PFSK-1 (cell line): ENCODE results near the gene ACSL5.

Source experiments
- FOXP2 ChIP-seq: optimal IDR thresholded peaks from 2 replicates; pipeline ENCODE3; 2011; ENCODE audit warnings: borderline replicate concordance, control low read depth, inconsistent platforms; ENCODE audit not compliant: insufficient read depth; ENCODE audit errors: extremely low read length, extremely low read depth
- POLR2AphosphoS5 ChIP-seq: IDR thresholded peaks from 2 replicates; pipeline ENCODE4 v1.6.1; 2012; ENCODE audit warnings: low read depth, mild to moderate bottlenecking, control low read depth, low read length, moderate library complexity
- SIN3A ChIP-seq: IDR thresholded peaks from 2 replicates; pipeline ENCODE4 v1.6.1; 2012; ENCODE audit warnings: mild to moderate bottlenecking, low read length, moderate library complexity, borderline replicate concordance; ENCODE audit not compliant: insufficient read depth
- TAF1 ChIP-seq: IDR thresholded peaks from 2 replicates; pipeline ENCODE4 v1.6.1; 2012; ENCODE audit warnings: low read length, control low read depth, borderline replicate concordance; ENCODE audit not compliant: insufficient read depth
- TF ChIP-seq, protein P1 (sequence below), 2 experiments: IDR thresholded peaks; 2 replicates each; pipeline versions ENCODE4 v1.6.1 to v1.8.0; 2011 to 2012; ENCODE audit warnings: low read depth in 2 of 2, low read length in 2 of 2, control low read depth in 1 of 2, inconsistent platforms in 1 of 2, mild to moderate bottlenecking in 1 of 2, moderate library complexity in 1 of 2; ENCODE audit not compliant: insufficient read depth in 1 of 2

ACSL5 gene

DNA sequence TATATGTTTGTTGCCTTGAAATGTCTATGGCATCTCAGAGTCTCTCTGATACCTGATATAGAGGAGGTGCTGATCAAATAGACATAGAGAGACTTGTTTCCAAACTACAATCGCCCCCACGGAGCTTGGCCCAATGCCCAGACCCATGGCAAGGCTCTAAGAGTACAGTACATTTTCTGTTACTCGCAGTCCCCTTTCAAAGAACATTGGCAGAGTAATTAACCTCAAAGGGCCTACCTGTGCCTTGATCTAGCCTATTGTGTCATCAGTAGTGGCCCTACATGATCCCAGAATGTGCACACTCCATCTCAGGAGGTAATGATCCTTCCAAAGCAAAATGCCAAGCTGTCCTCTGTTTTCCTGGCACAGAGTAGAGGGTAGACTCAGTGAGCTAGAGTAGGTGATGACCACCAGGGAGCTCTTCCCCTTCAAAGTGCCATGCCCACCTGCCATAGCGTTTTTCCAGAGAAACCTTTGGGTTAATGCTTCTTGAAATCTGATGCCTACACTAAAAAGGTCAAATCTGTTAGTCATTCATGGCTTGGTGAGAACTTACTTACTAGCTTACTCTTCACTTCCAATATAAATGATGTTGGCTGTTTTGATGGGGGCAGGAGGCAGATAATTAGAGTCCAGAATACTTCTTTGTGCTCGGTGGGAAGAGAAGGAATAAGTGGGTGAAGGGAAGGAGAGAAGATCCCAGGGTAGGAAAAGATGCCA, 41.2 kb upstream of the ACSL5 start:
- TF ChIP-seq, protein P1, sequence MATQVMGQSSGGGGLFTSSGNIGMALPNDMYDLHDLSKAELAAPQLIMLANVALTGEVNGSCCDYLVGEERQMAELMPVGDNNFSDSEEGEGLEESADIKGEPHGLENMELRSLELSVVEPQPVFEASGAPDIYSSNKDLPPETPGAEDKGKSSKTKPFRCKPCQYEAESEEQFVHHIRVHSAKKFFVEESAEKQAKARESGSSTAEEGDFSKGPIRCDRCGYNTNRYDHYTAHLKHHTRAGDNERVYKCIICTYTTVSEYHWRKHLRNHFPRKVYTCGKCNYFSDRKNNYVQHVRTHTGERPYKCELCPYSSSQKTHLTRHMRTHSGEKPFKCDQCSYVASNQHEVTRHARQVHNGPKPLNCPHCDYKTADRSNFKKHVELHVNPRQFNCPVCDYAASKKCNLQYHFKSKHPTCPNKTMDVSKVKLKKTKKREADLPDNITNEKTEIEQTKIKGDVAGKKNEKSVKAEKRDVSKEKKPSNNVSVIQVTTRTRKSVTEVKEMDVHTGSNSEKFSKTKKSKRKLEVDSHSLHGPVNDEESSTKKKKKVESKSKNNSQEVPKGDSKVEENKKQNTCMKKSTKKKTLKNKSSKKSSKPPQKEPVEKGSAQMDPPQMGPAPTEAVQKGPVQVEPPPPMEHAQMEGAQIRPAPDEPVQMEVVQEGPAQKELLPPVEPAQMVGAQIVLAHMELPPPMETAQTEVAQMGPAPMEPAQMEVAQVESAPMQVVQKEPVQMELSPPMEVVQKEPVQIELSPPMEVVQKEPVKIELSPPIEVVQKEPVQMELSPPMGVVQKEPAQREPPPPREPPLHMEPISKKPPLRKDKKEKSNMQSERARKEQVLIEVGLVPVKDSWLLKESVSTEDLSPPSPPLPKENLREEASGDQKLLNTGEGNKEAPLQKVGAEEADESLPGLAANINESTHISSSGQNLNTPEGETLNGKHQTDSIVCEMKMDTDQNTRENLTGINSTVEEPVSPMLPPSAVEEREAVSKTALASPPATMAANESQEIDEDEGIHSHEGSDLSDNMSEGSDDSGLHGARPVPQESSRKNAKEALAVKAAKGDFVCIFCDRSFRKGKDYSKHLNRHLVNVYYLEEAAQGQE (IDR thresholded peaks at IDR 0.05; ENCODE audit: insufficient read depth in 1 of 2, low read depth in 2 of 2, low read length in 2 of 2): no peak
- TF ChIP-seq POLR2AphosphoS5 (no peak), FOXP2 (no peak), SIN3A (no peak), TAF1 (no peak)

DNA sequence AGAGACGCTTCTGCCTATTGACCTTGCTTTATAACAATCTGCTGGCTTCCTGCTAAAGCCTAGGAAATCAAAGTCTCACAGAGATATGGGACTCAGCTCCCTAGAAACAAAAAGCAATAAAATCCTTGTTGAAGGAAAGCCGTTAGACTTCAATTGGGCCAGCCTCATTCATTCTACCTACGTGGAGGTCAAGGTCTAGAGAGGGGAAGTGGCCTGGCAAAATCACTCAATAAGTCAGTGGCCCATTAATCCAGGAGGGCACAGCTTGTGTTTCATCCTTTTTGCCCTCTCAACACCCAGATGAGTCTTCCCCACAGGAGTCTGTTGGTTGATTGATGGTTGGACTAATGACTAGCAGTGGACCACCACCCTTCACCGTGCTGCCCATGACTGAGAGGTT, 40.5 kb upstream of the ACSL5 start:
- TF ChIP-seq, protein P1 (IDR thresholded peaks at IDR 0.05; ENCODE audit: insufficient read depth in 1 of 2, low read depth in 2 of 2, low read length in 2 of 2): no peak
- TF ChIP-seq POLR2AphosphoS5 (no peak), TAF1 (no peak), FOXP2 (no peak)

DNA sequence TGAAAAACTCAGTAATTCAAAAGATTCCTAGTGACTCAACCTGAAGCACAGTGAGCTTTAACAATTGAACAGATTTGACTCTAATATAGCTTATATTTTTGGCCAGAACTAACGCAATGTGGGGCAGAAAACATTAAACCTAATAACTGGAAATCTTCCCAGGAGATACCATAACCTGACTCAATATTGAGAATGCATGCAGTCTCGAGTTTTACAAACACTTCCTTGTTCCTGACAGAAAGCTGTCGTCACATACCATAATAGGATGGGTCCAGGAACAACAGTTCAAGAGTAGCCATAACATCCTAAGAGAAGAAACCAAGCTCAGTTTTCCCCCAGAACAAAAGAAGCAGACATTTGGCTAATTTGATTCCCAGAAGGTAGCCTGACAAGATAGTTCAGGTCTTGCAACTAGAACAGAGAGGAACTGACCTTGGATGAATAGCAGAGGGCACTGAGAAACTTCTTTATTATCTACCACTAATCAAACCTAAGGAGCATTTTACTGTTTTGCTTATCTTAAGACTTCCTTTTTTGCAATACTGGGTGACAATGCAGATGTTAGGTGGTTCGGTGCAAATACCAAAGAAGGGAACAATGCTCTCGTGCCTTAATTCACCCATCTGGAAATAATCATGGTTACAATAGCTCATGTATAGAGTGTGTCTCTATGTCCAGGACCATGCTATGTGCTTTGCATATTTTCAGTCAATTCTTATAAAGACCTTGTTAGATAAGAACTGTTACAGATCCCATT, 38.6 kb upstream of the ACSL5 start:
- TF ChIP-seq TAF1 (no peak), FOXP2 (no peak), POLR2AphosphoS5 (no peak), SIN3A (no peak)
- TF ChIP-seq, protein P1 (IDR thresholded peaks at IDR 0.05; ENCODE audit: insufficient read depth in 1 of 2, low read depth in 2 of 2, low read length in 2 of 2): no peak

DNA sequence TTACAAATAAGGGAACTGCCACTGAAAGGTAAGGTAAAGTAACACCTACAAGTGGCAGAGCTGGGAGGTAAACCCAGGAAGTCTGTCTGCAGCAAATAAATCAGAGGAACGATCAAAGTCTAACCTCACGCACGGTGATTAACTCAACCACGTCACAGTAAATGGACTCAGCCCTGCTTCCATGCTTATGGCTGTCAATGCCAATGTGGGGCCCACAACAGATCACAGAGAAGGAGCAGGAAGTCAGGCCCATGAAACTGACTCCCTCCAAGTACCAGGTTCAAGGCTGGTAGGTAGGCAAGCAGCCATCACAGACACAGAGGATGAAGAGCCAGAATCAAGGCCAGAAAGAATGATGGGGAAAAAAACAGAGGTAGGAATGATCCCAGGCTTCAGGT, 38.0 kb upstream of the ACSL5 start:
- TF ChIP-seq SIN3A (no peak), TAF1 (no peak), POLR2AphosphoS5 (no peak), FOXP2 (no peak)
- TF ChIP-seq, protein P1 (IDR thresholded peaks at IDR 0.05; ENCODE audit: insufficient read depth in 1 of 2, low read depth in 2 of 2, low read length in 2 of 2): no peak
